ENCODE results near the gene CPNE4.
A peak's percentile ranks its signal among the peaks of the same experiment; 100 is the strongest.

The CPNE4 gene

DNA sequence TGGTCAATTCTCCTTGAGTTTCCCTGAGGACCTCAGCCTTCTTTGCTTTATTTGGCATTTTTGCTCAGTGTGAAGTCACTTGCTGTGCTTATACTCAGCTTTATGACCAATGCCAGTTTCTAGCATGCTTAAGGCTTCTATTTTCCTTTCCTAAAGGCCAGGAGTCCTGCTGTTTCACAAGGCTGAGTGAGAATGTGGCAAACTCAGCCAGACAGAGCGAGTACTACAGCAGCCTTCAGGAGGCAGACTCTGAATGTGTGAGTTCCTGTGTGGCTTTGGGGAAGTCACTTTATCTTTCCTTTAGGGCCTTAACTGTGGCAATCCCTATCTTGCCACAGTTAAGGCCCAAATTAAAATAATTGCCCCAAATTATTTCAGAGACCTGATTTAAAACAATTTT lies 318.8 kb downstream of the CPNE4 start:
- TF ChIP-seq, protein P1, sequence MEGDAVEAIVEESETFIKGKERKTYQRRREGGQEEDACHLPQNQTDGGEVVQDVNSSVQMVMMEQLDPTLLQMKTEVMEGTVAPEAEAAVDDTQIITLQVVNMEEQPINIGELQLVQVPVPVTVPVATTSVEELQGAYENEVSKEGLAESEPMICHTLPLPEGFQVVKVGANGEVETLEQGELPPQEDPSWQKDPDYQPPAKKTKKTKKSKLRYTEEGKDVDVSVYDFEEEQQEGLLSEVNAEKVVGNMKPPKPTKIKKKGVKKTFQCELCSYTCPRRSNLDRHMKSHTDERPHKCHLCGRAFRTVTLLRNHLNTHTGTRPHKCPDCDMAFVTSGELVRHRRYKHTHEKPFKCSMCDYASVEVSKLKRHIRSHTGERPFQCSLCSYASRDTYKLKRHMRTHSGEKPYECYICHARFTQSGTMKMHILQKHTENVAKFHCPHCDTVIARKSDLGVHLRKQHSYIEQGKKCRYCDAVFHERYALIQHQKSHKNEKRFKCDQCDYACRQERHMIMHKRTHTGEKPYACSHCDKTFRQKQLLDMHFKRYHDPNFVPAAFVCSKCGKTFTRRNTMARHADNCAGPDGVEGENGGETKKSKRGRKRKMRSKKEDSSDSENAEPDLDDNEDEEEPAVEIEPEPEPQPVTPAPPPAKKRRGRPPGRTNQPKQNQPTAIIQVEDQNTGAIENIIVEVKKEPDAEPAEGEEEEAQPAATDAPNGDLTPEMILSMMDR (IDR thresholded peaks at IDR 0.05; ENCODE audit: low read depth, low read length, missing control alignments) = no peak
- DNase-seq (ENCODE audit: low read depth) = no peak
- H3K4me3 ChIP-seq (ENCODE audit: low read depth, low read length) = no peak overlapping the region

DNA sequence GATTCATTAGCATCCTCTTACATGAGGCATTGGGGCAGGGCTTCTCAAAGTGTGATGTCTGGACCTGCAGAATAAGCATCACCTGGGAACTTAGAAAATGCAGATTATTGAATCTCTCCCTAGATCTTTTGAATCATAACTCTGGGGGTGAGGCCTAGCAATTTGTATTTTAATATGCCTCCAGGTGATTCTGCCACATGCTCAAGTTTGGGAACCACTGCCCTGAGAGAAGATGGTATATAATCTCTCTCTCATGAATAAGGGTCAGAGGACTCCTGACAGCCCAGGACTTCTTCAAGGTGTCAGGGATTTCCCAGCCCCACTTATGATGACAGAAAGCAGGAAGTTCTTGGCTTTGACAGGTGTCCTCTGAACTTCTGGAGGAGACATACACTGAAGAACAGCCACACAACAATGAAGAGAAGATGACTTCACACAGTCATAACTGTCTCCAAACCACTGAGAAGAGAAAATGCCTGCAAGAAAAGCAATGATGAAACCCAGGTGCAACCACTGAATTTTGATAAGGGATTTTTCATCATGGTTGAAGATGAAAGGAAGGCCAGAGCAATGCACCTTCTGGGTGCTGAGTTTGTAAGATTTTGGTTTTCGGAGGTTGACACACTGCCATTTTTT lies 320.1 kb downstream of the CPNE4 start:
- TF ChIP-seq, protein P1 (IDR thresholded peaks at IDR 0.05; ENCODE audit: low read depth, low read length, missing control alignments) = no peak
- peak; percentile 82 for DNase-seq (ENCODE audit: low read depth)
- H3K4me3 ChIP-seq (ENCODE audit: low read depth, low read length) = no peak overlapping the region

DNA sequence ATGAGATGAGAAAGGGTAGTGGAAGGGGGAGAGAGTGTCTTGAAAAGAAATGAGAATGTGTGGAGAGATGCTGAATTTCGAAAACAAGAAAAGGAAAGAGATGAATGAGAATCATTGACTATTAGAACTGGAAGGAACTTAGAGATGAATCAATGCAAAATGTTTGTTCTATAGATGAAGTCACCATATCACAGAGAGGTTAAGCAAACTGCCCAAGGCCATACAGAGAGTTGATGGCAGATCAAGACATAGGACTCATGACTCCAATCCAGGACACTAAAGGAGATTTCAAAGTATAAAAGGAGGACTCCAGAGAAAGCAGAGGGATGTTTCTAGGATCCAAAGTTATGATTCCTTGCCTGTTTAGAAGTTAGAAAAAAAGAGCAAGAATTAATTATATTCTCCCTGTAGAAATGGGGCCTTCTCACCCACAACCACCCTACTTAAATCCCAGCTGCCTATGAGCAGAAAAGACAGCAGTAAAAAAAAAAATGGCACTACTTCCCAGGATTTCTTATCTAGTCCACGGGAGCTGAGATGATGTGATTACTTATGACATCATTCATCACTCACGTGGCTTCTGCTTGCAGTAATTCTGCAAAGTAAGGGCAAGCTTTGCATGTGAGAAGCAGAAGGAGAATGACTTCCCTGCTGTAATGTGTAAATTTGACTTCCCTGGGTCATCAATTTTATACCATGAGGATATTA lies 321.2 kb downstream of the CPNE4 start:
- H3K4me3 ChIP-seq (ENCODE audit: low read depth, low read length) = no peak overlapping the region
- DNase-seq (ENCODE audit: low read depth) = no peak
- TF ChIP-seq, protein P1 (IDR thresholded peaks at IDR 0.05; ENCODE audit: low read depth, low read length, missing control alignments) = no peak

DNA sequence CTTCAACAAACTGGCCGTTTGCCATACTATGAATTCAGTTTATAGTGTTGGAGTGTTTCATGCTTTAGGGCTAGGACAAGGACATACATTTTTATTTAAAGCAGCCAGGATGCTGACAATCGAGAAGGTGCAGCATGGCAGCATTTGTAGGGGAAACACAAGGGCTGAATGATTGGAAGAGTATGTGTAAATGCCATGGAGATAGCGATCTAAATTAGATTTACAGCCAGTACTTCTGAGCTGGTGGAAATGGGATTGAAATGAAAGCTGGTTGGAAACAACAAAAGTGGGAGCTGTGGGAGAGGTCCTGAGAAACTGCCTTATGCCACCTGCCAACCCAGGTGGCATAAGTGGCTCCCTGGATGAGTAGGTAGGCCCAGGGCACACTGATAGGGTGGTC lies 322.2 kb downstream of the CPNE4 start:
- H3K4me3 ChIP-seq (ENCODE audit: low read depth, low read length) = no peak overlapping the region
- DNase-seq (ENCODE audit: low read depth) = no peak
- TF ChIP-seq, protein P1 (IDR thresholded peaks at IDR 0.05; ENCODE audit: low read depth, low read length, missing control alignments) = no peak

DNA sequence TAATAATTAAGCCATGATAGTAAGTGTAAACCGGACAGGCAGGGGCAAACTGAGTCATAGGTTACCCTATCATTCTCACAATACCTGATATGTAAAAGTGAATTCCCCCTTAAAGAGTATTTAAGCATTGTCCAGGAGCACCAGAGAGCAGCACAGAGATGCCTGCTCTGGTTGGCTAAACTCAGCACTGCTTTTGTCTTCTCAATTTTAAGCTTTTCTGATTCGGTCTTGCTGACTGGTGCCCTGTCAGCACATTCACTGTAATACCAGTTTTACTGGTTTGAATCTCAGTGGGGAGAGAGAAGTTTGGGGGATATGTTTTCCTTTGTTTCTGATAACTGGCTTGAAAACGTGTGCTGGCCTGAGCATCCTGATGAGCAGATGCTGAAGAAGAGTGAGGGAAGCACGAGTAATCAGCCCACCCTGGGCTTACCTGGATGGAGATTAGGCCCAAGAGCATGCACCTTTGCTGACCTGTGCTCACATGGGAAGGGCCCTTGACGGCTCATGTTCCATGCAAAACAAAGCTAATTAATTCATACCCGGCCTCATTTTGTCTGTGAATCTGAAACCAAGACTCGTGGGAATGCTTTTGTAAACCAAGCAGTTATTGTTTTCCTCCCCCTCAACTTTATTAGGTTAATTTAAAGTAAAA lies 323.6 kb downstream of the CPNE4 start:
- no peak overlapping the region for H3K4me3 ChIP-seq (ENCODE audit: low read depth, low read length)
- TF ChIP-seq, protein P1 (IDR thresholded peaks at IDR 0.05; ENCODE audit: low read depth, low read length, missing control alignments) = no peak
- DNase-seq (ENCODE audit: low read depth) = no peak

DNA sequence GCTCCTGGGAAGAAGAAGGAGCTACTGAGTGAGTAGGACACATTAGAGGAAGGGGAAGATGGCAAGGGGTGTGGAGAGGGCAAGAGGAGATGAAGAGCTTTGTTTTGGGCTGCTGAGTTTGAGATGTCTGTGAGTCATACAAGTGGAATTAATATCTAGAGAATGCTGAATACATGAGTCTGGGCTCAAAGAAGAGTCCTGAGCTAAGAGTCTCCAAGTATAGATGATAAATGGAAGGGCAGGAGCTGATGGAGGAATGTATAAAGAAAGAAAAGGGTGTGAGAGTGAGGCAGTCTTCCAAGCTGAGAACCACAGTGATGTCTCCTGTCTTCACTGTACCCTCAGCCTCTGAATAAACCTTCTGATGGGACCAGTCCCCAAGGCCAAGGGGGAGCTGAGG lies 326.6 kb downstream of the CPNE4 start:
- DNase-seq (ENCODE audit: low read depth) = no peak
- TF ChIP-seq, protein P1 (IDR thresholded peaks at IDR 0.05; ENCODE audit: low read depth, low read length, missing control alignments) = no peak
- no peak overlapping the region for H3K4me3 ChIP-seq (ENCODE audit: low read depth, low read length)
